AG04450 (cell line): ENCODE results near the gene WDR82. TPM values are rescaled to one million over a fixed set of nuclear protein-coding genes. Genes with fewer than 3 reads are reported as not detected.

Source experiments
- CTCF ChIA-PET: fragments of 300-600, 350-600 bp; formaldehyde crosslinking; extraction: SDS; loops from one replicate; lab custom pipeline; 2022; ENCODE audit warnings: antibody characterized with exemption, inconsistent platforms; lab: Charles Lee
- POLR2A ChIA-PET: fragments of 350-600 bp; formaldehyde crosslinking; extraction: SDS; loops from one replicate; lab custom pipeline; 2021; ENCODE audit warnings: antibody characterized with exemption, inconsistent platforms; lab: Yijun Ruan, JAX
- DNase-seq: peaks from one replicate; pipeline ENCODE4 v3.0.0-alpha.2; 2011; ENCODE audit warnings: low read depth, low spot score
- H3K27ac ChIP-seq: one replicate; pipeline ENCODE4 v1.5.1; 2012; ENCODE audit warnings: low read depth, low read length, control low read depth
- H3K27me3 ChIP-seq: one replicate; pipeline ENCODE4 v1.6.0; 2012; ENCODE audit warnings: low read length; ENCODE audit not compliant: control insufficient read depth, insufficient read depth
- H3K4me3 ChIP-seq: 2 replicates; pipeline ENCODE4 v1.5.1; 2011; ENCODE audit warnings: mild to moderate bottlenecking, low read depth, low read length, control low read depth
- H3K9me3 ChIP-seq: 2 replicates; pipeline ENCODE4 v1.5.1; 2012; ENCODE audit warnings: low read length; ENCODE audit not compliant: control insufficient read depth, insufficient read depth
- polyA plus RNA-seq: library from polyadenylated mRNA; depleted of rRNA; stranded (reverse); fragments of >200 nt; gene quantifications from 2 replicates; pipeline ENCODE4 v1.2.3, GENCODE V29; 2011
- TF ChIP-seq, protein P1 (sequence below): IDR thresholded peaks from 2 replicates; pipeline ENCODE4 v1.5.1; 2011; ENCODE audit warnings: low read depth, low read length, control low read depth, inconsistent platforms

WDR82 gene
- polyA plus RNA-seq, 1 experiment: 77.6 TPM

GRCh38 chr3:52221141-52221562 lies 57.3 kb downstream of the WDR82 start:
- ChIA-PET POLR2A (no interaction called here), CTCF (interaction anchor here (0.5 to 5.9 kb wide), 33 partner anchors 8 to 388 kb away, joined by 3 to 128 read pairs (median 7); partner anchors contain the start of genes POC1A and WDR82)
- TF ChIP-seq, protein P1, sequence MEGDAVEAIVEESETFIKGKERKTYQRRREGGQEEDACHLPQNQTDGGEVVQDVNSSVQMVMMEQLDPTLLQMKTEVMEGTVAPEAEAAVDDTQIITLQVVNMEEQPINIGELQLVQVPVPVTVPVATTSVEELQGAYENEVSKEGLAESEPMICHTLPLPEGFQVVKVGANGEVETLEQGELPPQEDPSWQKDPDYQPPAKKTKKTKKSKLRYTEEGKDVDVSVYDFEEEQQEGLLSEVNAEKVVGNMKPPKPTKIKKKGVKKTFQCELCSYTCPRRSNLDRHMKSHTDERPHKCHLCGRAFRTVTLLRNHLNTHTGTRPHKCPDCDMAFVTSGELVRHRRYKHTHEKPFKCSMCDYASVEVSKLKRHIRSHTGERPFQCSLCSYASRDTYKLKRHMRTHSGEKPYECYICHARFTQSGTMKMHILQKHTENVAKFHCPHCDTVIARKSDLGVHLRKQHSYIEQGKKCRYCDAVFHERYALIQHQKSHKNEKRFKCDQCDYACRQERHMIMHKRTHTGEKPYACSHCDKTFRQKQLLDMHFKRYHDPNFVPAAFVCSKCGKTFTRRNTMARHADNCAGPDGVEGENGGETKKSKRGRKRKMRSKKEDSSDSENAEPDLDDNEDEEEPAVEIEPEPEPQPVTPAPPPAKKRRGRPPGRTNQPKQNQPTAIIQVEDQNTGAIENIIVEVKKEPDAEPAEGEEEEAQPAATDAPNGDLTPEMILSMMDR: no peak
- Histone ChIP-seq H3K9me3 (no peaks in the 10 kb centered on the region), H3K27me3 (no peaks in the 10 kb centered on the region), H3K4me3 (no peak overlapping the region), H3K27ac (no peak overlapping the region)
- no peak for DNase-seq

- H3K9me3 ChIP-seq: no peaks in the 10 kb centered on the region
- ChIA-PET CTCF (interaction anchor here (0.5 to 5.9 kb wide), 42 partner anchors 8 to 389 kb away, joined by 3 to 128 read pairs (median 5); partner anchors contain the start of genes GLYCTK, POC1A, PPM1M and WDR82), POLR2A (no interaction called here)
- H3K27me3 ChIP-seq: no peaks in the 10 kb centered on the region
- TF ChIP-seq, protein P1: peak; percentile 97
- H3K4me3 ChIP-seq: no peak overlapping the region
- no peak for DNase-seq
- H3K27ac ChIP-seq: no peak overlapping the region
These were observed 57.9 kb downstream of the WDR82 start for GRCh38 chr3:52220380-52221026.

GRCh38 chr3:52218937-52219650 lies 59.4 kb downstream of the WDR82 start:
- ChIA-PET POLR2A (interaction anchor here (0.6 kb wide), 2 partner anchors 120 to 197 kb away, joined by 3 to 4 read pairs; no protein-coding TSS in a partner anchor), CTCF (interaction anchor here (0.6 to 5.9 kb wide), 16 partner anchors 13 to 127 kb away, joined by 3 to 128 read pairs (median 4); partner anchors contain the start of genes GLYCTK and PPM1M)
- DNase-seq: no peak
- TF ChIP-seq, protein P1: no peak
- Histone ChIP-seq H3K27me3 (no peaks in the 10 kb centered on the region), H3K4me3 (no peak overlapping the region), H3K27ac (no peak overlapping the region), H3K9me3 (no peaks in the 10 kb centered on the region)

DNA sequence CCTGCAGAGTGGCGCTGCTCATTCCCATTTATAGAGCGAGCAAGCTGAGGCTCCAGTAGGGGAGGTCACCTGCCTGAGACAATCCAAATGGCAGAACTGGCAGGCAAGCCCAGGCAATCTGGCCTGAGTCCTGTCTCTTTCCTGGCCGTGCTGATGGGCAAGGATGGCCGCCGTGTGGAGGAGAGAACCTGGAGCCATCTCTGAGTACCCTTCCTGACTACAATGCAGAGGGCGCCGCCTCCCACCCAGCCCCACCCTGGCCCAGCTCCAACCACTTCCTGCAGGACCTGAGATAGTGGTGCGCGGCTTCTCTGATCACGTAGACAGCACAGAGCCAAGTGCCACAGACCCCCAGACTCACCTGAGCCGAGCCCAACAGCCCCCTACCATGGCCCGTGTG lies 60.0 kb downstream of the WDR82 start:
- no peaks in the 10 kb centered on the region for H3K9me3 ChIP-seq
- H3K27me3 ChIP-seq: no peaks in the 10 kb centered on the region
- no peak overlapping the region for H3K4me3 ChIP-seq
- TF ChIP-seq, protein P1: no peak
- DNase-seq: no peak
- H3K27ac ChIP-seq: no peak overlapping the region
- ChIA-PET POLR2A (no interaction called here), CTCF (interaction anchor here (0.5 to 5.9 kb wide), 6 partner anchors 13 to 207 kb away, joined by 3 to 128 read pairs (median 6); partner anchors contain the start of gene WDR82)
